Keratinocyte (primary cell): ENCODE data around the gene PSMB1.

Experiments
- CTCF ChIP-seq, 3 experiments: IDR thresholded peaks in 1 of 3; conservative IDR thresholded peaks in 1 of 3; optimal IDR thresholded peaks in 1 of 3; 2 replicates in 2 of 3; 3 replicates in 1 of 3; pipeline versions ENCODE3 to v1.5.1; 2011; ENCODE audit warnings: low read length in 3 of 3, mild to moderate bottlenecking in 3 of 3, moderate library complexity in 2 of 3, control low read depth in 1 of 3, inconsistent platforms in 1 of 3; ENCODE audit not compliant: insufficient read depth in 2 of 3; ENCODE audit errors: extremely low read depth in 1 of 3
- EZH2 ChIP-seq: IDR thresholded peaks from one replicate; pipeline ENCODE4 v1.6.1; 2012; ENCODE audit warnings: inconsistent platforms, mild to moderate bottlenecking, low read length, moderate library complexity

GRCh38 chr6:170561555-170561954 lies 8.4 kb upstream of the PSMB1 start:
- no peak for TF ChIP-seq CTCF (optimal IDR thresholded peaks at IDR 0.05 in 1 of 3, IDR thresholded peaks at IDR 0.05 in 1 of 3, conservative IDR thresholded peaks at IDR 0.05 in 1 of 3; ENCODE audit: extremely low read depth in 1 of 3, insufficient read depth in 2 of 3, low read length in 3 of 3)
- TF ChIP-seq EZH2 = no peak
